Gastroesophageal sphincter (tissue), 3 donors: ENCODE results near the gene CTNNA3.

Experiments used
- EP300 ChIP-seq: sonication (generic); formaldehyde crosslinking; IDR thresholded peaks from one replicate; pipeline ENCODE4 v1.6.1; 2017; ENCODE audit warnings: antibody characterized with exemption, mild to moderate bottlenecking
- POLR2A ChIP-seq, 2 donors: fragments of 450-650 bp; IDR thresholded peaks; one replicate each; pipeline ENCODE4 v1.6.1; 2017; ENCODE audit warnings: antibody characterized with exemption in 2 of 2, mild to moderate bottlenecking in 2 of 2, moderate library complexity in 1 of 2
- POLR2AphosphoS5 ChIP-seq: sonication (generic); formaldehyde crosslinking; IDR thresholded peaks from one replicate; pipeline ENCODE4 v1.6.1; 2017; ENCODE audit warnings: antibody characterized with exemption
- TF ChIP-seq, protein P1 (sequence below), 4 experiments: fragments of 200-600 bp in 2 of 4; fragments of 450-650 bp in 2 of 4; sonication (generic) in 1 of 4; IDR thresholded peaks; one replicate each; pipeline ENCODE4 v1.5.1; 2017 to 2019; ENCODE audit warnings: antibody characterized with exemption in 4 of 4, mild to moderate bottlenecking in 2 of 4, moderate library complexity in 2 of 4

DNA sequence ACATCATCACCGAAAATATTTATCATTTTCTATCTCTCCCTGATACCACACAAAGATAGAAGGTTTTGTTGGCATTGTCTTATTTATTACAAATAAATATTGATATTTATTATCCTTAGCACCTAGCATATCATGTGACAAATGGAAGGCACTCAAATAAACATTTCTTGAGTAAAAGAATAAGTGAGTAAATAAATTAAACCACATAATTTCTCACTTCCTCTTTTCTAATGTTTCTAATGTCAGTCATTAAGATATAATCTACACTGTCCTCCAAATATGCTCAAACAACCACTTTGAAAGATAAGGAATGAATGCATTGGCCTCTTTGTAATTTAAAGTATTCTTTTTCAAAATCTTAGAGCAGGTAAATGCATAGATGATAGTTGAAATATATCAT, 1797.9 kb downstream of the CTNNA3 start:
- TF ChIP-seq POLR2A (IDR thresholded peaks at IDR 0.05) = no peak
- TF ChIP-seq, protein P1, sequence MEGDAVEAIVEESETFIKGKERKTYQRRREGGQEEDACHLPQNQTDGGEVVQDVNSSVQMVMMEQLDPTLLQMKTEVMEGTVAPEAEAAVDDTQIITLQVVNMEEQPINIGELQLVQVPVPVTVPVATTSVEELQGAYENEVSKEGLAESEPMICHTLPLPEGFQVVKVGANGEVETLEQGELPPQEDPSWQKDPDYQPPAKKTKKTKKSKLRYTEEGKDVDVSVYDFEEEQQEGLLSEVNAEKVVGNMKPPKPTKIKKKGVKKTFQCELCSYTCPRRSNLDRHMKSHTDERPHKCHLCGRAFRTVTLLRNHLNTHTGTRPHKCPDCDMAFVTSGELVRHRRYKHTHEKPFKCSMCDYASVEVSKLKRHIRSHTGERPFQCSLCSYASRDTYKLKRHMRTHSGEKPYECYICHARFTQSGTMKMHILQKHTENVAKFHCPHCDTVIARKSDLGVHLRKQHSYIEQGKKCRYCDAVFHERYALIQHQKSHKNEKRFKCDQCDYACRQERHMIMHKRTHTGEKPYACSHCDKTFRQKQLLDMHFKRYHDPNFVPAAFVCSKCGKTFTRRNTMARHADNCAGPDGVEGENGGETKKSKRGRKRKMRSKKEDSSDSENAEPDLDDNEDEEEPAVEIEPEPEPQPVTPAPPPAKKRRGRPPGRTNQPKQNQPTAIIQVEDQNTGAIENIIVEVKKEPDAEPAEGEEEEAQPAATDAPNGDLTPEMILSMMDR (IDR thresholded peaks at IDR 0.05) = no peak
- no peak for TF ChIP-seq POLR2AphosphoS5
- no peak for TF ChIP-seq EP300
